IPS-18a (cell line): Measurements from ENCODE around the gene TIAM2.

Experiments
- H3K27ac ChIP-seq: one replicate; pipeline ENCODE4 v1.5.1; 2013; ENCODE audit warnings: low read length
- H3K27me3 ChIP-seq: one replicate; pipeline ENCODE4 v1.6.1; 2013; ENCODE audit warnings: mild to moderate bottlenecking, low read length; ENCODE audit not compliant: control insufficient read depth, insufficient read depth
- H3K36me3 ChIP-seq: one replicate; pipeline ENCODE4 v1.6.1; 2013; ENCODE audit warnings: low read depth, low read length; ENCODE audit not compliant: control insufficient read depth
- H3K4me1 ChIP-seq: one replicate; pipeline ENCODE4 v1.6.1; 2013; ENCODE audit warnings: low read depth, low read length; ENCODE audit not compliant: control insufficient read depth
- H3K4me3 ChIP-seq: one replicate; pipeline ENCODE4 v1.5.1; 2013; ENCODE audit warnings: low read length
- H3K9ac ChIP-seq: one replicate; pipeline ENCODE4 v1.6.1; 2013; ENCODE audit warnings: mild to moderate bottlenecking, low read length, moderate library complexity
- H3K9me3 ChIP-seq: one replicate; pipeline ENCODE4 v1.6.1; 2013; ENCODE audit warnings: low read depth, low read length; ENCODE audit not compliant: control insufficient read depth

Gene TIAM2

GRCh38 chr6:155252581-155252980, 257.5 kb downstream of the TIAM2 start:
- Histone ChIP-seq H3K4me3 (no peak overlapping the region), H3K27me3 (no peaks in the 10 kb centered on the region), H3K9ac (no peak overlapping the region), H3K27ac (peak overlapping the region; percentile 27), H3K4me1 (peaks cover 21% of the 10 kb centered on the region), H3K9me3 (no peaks in the 10 kb centered on the region), H3K36me3 (peaks cover 64% of the 10 kb centered on the region)

DNA sequence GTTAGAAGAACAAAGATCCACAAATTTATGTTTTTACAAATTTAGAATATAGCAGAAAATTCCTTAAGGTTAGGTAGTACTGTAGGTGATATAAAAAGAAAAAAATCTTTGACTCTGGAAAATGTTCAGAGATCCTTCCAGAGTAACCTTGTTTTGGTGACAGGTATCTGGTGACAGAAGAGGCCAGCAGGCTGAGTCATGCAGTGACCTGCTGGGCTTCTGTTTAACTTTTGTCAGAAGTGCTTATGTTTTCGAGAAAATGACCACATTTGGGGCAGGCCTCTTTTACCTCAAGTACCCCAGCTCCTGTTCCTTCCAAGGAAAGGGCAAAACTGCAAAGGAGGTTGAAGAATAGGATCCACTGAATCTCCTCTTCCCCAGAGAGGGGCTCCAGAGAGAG, 258.2 kb downstream of the TIAM2 start:
- no peaks in the 10 kb centered on the region for H3K27me3 ChIP-seq
- peak overlapping the region; percentile 30 for H3K27ac ChIP-seq
- peaks cover 21% of the 10 kb centered on the region for H3K4me1 ChIP-seq
- H3K36me3 ChIP-seq = peaks cover 69% of the 10 kb centered on the region
- H3K9ac ChIP-seq = no peak overlapping the region
- no peak overlapping the region for H3K4me3 ChIP-seq
- no peaks in the 10 kb centered on the region for H3K9me3 ChIP-seq

DNA sequence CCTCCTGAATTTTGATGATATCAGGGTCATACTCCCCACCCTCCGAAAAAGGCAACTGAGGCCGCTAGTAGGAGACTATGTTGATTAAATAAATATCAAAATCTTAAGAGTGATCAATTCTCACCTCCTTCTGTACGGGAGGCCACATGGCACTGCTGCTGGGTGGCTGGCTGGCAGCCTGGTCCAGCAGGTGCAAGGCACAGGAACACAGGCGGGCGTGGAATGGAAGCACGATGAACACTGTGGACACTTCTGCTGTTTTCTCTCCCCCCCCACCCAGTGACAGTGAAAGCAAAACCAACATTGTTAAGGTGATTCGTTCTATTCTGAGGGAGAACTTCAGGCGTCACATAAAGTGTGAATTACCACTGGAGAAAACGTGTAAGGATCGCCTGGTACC, 259.0 kb downstream of the TIAM2 start:
- H3K36me3 ChIP-seq = peaks cover 77% of the 10 kb centered on the region
- peak overlapping the region; percentile 30 for H3K27ac ChIP-seq
- H3K27me3 ChIP-seq = no peaks in the 10 kb centered on the region
- H3K9me3 ChIP-seq = no peaks in the 10 kb centered on the region
- H3K4me1 ChIP-seq = peaks cover 21% of the 10 kb centered on the region
- H3K9ac ChIP-seq = no peak overlapping the region
- H3K4me3 ChIP-seq = no peak overlapping the region

DNA sequence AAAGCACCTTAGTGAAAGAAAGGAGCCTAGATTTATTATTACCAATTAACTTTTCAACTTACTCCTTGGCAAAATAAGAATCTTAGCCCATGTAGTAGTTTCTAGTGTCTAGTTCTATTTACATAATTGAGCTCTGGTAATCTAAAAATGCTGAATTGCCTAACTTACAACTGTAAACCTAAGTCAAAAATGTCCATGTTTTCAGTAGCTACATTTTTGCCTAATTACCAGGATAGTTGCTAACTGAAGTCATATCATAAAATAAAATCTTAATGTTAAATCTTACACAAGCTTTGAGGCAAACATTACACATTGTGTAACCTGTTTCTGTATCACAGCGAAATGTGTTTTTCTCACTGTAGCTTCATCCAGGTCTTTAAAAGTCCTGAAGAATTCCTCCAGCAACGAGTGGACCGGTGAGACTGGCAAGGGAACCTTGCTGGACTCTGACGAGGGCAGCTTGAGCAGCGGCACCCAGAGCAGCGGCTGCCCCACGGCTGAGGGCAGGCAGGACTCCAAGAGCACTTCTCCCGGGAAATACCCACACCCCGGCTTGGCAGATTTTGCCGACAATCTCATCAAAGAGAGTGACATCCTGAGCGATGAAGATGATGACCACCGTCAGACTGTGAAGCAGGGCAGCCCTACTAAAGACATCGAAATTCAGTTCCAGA, 261.1 kb downstream of the TIAM2 start:
- no peak overlapping the region for H3K27ac ChIP-seq
- no peaks in the 10 kb centered on the region for H3K9me3 ChIP-seq
- H3K4me3 ChIP-seq = no peak overlapping the region
- H3K9ac ChIP-seq = no peak overlapping the region
- peaks cover 74% of the 10 kb centered on the region for H3K36me3 ChIP-seq
- no peaks in the 10 kb centered on the region for H3K27me3 ChIP-seq
- H3K4me1 ChIP-seq = peaks cover 25% of the 10 kb centered on the region

- Histone ChIP-seq H3K27me3 (no peaks in the 10 kb centered on the region), H3K27ac (no peak overlapping the region), H3K4me3 (no peak overlapping the region), H3K9ac (no peak overlapping the region), H3K36me3 (peaks cover 59% of the 10 kb centered on the region), H3K9me3 (no peaks in the 10 kb centered on the region), H3K4me1 (peaks cover 33% of the 10 kb centered on the region)
Measured at GRCh38 chr6:155257796-155258195, 262.7 kb downstream of the TIAM2 start.

GRCh38 chr6:155259204-155259603, 264.1 kb downstream of the TIAM2 start:
- no peak overlapping the region for H3K27ac ChIP-seq
- H3K4me1 ChIP-seq = peaks cover 19% of the 10 kb centered on the region
- H3K9me3 ChIP-seq = no peaks in the 10 kb centered on the region
- H3K36me3 ChIP-seq = peaks cover 53% of the 10 kb centered on the region
- no peak overlapping the region for H3K4me3 ChIP-seq
- no peaks in the 10 kb centered on the region for H3K27me3 ChIP-seq
- H3K9ac ChIP-seq = no peak overlapping the region

DNA sequence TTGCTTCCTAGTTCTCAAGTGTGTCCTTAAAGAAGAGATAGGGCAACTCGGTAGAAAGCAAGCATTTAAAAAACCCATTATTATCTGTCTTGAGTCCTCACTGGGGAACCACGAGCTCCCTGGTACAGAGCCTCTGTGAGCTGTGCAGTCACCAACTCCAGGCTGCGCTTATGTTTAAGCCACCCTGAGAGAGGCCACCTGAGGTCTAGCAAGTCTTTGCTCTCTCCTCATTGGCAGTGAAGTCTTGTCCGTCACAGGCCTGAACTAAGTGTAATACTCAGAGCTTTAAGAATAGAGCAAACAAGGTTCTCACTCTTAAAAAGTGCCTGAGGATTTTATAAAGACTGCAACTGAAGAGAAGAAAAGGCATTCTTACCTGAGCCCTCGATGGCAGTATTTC, 264.8 kb downstream of the TIAM2 start:
- H3K27ac ChIP-seq = no peak overlapping the region
- peaks cover 52% of the 10 kb centered on the region for H3K36me3 ChIP-seq
- H3K9ac ChIP-seq = no peak overlapping the region
- no peaks in the 10 kb centered on the region for H3K27me3 ChIP-seq
- H3K4me1 ChIP-seq = peaks cover 18% of the 10 kb centered on the region
- H3K9me3 ChIP-seq = no peaks in the 10 kb centered on the region
- H3K4me3 ChIP-seq = no peak overlapping the region

DNA sequence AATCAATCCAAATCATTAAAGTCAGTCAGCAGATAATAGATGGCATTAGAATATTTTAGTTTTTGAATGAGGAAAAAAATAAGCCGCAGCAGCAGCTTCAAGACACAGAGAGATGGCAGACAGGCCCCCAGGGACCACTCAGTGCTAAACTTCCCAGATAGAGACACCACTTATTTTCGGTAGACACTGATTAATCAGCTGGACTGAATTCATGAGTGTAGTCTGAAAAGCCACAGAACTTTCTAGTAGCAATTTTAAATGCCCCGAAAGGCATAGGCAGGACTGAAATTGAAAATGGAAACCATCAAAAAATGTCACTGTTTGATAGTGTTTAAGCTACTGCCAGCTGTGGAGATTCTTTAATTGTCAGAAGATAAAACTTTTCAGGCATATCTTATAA, 265.6 kb downstream of the TIAM2 start:
- Histone ChIP-seq H3K27ac (no peak overlapping the region), H3K9me3 (no peaks in the 10 kb centered on the region), H3K9ac (no peak overlapping the region), H3K4me1 (peaks cover 22% of the 10 kb centered on the region), H3K27me3 (no peaks in the 10 kb centered on the region), H3K36me3 (peaks cover 49% of the 10 kb centered on the region), H3K4me3 (no peak overlapping the region)

GRCh38 chr6:155261111-155261900, 266.2 kb downstream of the TIAM2 start:
- Histone ChIP-seq H3K4me3 (no peak overlapping the region), H3K27me3 (no peaks in the 10 kb centered on the region), H3K4me1 (peaks cover 22% of the 10 kb centered on the region), H3K27ac (peak overlapping the region; percentile 22), H3K9me3 (no peaks in the 10 kb centered on the region), H3K36me3 (peaks cover 45% of the 10 kb centered on the region), H3K9ac (no peak overlapping the region)

DNA sequence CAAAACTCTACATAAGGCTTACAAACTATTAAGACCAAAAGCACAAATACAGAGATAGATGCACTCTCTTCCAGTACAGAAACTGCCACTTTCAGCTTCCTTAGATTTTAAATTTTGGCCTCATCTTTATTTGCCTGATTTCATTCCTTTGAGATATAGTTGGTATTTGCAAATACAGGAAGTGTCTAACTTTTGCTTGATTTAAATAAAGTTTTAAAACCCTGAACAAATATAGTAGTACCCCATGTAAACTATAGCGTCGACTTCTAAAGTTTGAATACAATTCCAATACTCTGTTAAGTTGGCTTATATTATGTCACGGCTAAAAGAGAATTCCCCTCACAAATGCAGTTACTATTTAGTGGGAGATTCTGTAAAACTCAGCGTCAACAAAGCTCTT, 267.5 kb downstream of the TIAM2 start:
- Histone ChIP-seq H3K36me3 (peaks cover 36% of the 10 kb centered on the region), H3K4me1 (peaks cover 22% of the 10 kb centered on the region), H3K9me3 (no peaks in the 10 kb centered on the region), H3K9ac (no peak overlapping the region), H3K27me3 (no peaks in the 10 kb centered on the region), H3K4me3 (no peak overlapping the region), H3K27ac (no peak overlapping the region)

- H3K9ac ChIP-seq = no peak within 1 kb of the TSS
- H3K27ac ChIP-seq = no peak within 1 kb of the TSS
- H3K27me3 ChIP-seq = no peaks in the 10 kb centered on the region
- no peak within 1 kb of the TSS for H3K4me3 ChIP-seq
- H3K9me3 ChIP-seq = no peaks in the 10 kb centered on the region
- H3K36me3 ChIP-seq = peaks cover 29% of the 10 kb centered on the region
- peaks cover 22% of the 10 kb centered on the region for H3K4me1 ChIP-seq
Measured at GRCh38 chr6:155263373-155264063, 268.4 kb downstream of the TIAM2 start, which contains the start of gene CLDN20. Gene CLDN20, plus strand, starts transcription at chr6:155264013. Its CDS starts 11,707 bp downstream, at chr6:155275720.
